ENCODE results near the gene FRYL. TPM values are rescaled to one million over a fixed set of nuclear protein-coding genes. Genes with fewer than 3 reads are reported as not detected.

The FRYL gene
- total and polyA plus RNA-seq, 2 of the 8 experiments (the other 6 are each of a cell fraction or from before 2014, with no cell fraction given): 8.0 to 36.5 TPM

DNA sequence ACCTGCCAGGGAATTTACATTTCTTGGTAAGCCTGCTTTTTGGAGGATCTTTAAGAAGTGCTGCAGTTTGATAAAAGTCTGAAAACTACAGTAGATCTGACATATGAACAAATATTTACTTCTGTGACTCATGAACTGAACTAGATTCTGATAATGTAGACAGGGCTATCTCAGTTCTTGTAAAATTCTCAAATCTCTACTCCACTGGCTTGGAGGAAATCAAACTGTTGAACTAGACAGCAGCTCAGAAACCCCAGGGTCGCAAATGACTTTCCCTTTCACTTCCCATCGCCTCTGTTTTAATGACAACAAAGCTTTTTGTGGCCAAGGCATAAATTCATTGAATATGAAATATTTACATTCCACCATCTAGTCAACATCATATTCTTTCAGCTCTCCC is 35.4 kb upstream of the FRYL start (continued):
- no peak for TF ChIP-seq MAFK (IDR thresholded peaks at IDR 0.05; ENCODE audit: low read depth, low read length)
- TF ChIP-seq SUZ12 (IDR thresholded peaks at IDR 0.05; ENCODE audit: low read length): no peak

All from H1 (cell line).